C4-2B (cell line): ENCODE measurements around the gene RSPO3.

ENCODE experiments used
- ZFX ChIP-seq: fragments of 450-650 bp; IDR thresholded peaks from 2 replicates; pipeline ENCODE4 v1.6.1; 2017
- TF ChIP-seq, protein P1 (sequence below): fragments of 450-650 bp; conservative IDR thresholded peaks from 2 replicates; pipeline ENCODE4 v1.5.1; 2017; ENCODE audit warnings: mild to moderate bottlenecking

DNA sequence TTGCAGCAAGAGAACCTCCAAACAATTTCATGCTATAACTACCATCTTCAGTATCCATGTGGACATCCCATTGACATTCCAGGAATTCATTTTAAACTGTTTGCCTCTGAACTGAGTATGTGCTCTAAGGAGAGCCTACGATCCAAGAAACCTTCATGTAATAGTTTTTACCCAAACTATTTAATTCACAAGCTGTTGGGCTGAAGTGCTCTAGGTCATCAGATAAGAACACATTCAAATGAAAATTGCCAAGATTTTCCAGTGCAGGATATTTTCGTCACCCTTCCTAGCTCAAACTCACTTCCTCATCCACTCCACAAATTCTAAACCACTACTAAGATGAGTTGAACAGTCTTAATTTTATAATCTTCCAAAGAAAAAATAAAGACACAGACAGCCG is 12.8 kb downstream of the RSPO3 start:
- TF ChIP-seq, protein P1, sequence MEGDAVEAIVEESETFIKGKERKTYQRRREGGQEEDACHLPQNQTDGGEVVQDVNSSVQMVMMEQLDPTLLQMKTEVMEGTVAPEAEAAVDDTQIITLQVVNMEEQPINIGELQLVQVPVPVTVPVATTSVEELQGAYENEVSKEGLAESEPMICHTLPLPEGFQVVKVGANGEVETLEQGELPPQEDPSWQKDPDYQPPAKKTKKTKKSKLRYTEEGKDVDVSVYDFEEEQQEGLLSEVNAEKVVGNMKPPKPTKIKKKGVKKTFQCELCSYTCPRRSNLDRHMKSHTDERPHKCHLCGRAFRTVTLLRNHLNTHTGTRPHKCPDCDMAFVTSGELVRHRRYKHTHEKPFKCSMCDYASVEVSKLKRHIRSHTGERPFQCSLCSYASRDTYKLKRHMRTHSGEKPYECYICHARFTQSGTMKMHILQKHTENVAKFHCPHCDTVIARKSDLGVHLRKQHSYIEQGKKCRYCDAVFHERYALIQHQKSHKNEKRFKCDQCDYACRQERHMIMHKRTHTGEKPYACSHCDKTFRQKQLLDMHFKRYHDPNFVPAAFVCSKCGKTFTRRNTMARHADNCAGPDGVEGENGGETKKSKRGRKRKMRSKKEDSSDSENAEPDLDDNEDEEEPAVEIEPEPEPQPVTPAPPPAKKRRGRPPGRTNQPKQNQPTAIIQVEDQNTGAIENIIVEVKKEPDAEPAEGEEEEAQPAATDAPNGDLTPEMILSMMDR: no peak
- no peak for TF ChIP-seq ZFX
